Adipocyte (in vitro differentiated cells): ENCODE measurements around the gene FRMD4A.
A peak's percentile ranks its signal among the peaks of the same experiment; 100 is the strongest.

Experiments used
- DNase-seq: peaks from one replicate; pipeline ENCODE4 v3.0.0-alpha.2; 2015; ENCODE audit warnings: low read depth
- H3K27me3 ChIP-seq: replicated peaks from 2 replicates; pipeline ENCODE4 v1.7.0; 2013; ENCODE audit warnings: mild to moderate bottlenecking, low read length, moderate library complexity; ENCODE audit not compliant: control insufficient read depth, insufficient read depth
- H3K36me3 ChIP-seq: 2 replicates; pipeline ENCODE4 v1.7.0; 2013; ENCODE audit warnings: low read length, mild to moderate bottlenecking, moderate library complexity; ENCODE audit not compliant: control insufficient read depth, insufficient read depth, severe bottlenecking
- H3K4me1 ChIP-seq: 2 replicates; pipeline ENCODE4 v1.7.0; 2013; ENCODE audit warnings: mild to moderate bottlenecking, low read length, moderate library complexity; ENCODE audit not compliant: control insufficient read depth, insufficient read depth
- H3K4me3 ChIP-seq: 2 replicates; pipeline ENCODE4 v1.7.0; 2013; ENCODE audit warnings: mild to moderate bottlenecking, low read length, moderate library complexity
- H3K9ac ChIP-seq: 2 replicates; pipeline ENCODE4 v1.7.0; 2013; ENCODE audit warnings: mild to moderate bottlenecking, low read length, moderate library complexity
- H3K9me3 ChIP-seq: 2 replicates; pipeline ENCODE4 v1.7.0; 2013; ENCODE audit warnings: mild to moderate bottlenecking, low read length, moderate library complexity; ENCODE audit not compliant: control insufficient read depth

FRMD4A gene

DNA sequence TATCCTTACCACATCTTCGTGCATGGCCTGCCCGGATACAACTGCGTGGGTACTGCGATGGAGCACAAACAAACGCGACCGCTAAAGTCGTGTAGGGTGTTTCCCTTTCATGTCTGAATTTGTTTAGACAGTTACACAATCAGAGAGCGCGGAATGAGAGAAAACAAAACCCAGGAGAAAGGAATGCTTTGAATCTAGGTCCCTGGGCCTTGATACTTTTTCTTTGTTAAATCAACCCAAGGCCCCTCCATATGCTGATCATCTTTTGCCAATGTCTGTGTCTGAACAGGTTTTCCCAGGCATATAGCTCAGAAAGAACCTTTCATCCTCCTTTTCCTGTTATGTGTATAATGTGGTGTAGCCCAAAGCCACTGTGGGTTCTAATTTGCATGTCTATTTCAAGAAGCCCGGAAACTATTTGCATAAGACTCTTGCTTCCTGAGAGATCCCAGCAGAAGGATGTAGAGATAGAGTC lies 145.8 kb downstream of the FRMD4A start:
- H3K27me3 ChIP-seq: peaks cover 59% of the 10 kb centered on the region
- H3K4me1 ChIP-seq: no peaks in the 10 kb centered on the region
- H3K4me3 ChIP-seq: no peak overlapping the region
- H3K9me3 ChIP-seq: peaks cover 10% of the 10 kb centered on the region
- H3K9ac ChIP-seq: no peak overlapping the region
- H3K36me3 ChIP-seq: no peaks in the 10 kb centered on the region
- DNase-seq: no peak

DNA sequence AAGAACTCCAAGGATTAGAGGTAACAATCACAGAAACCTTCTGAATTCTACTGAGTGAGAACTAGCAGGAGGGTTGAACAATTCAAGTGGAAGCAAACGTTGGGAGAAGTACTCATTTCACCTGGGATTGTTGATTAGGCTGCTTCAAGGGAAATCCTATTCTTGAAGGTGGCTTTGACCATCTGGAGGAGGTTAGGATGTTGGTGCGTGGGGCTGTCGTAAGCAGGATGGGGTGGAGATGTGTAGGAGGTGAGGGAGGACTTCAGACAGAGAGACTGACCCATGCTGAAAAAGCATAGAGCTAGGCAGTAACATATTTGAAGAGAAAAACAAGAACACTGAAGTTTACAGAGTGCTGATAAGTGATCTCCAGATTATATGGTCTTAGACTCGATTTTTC lies 147.9 kb downstream of the FRMD4A start:
- H3K9ac ChIP-seq: no peak overlapping the region
- H3K4me1 ChIP-seq: no peaks in the 10 kb centered on the region
- H3K36me3 ChIP-seq: no peaks in the 10 kb centered on the region
- peaks cover 53% of the 10 kb centered on the region for H3K27me3 ChIP-seq
- no peak overlapping the region for H3K4me3 ChIP-seq
- no peak for DNase-seq
- peaks cover 10% of the 10 kb centered on the region for H3K9me3 ChIP-seq

DNA sequence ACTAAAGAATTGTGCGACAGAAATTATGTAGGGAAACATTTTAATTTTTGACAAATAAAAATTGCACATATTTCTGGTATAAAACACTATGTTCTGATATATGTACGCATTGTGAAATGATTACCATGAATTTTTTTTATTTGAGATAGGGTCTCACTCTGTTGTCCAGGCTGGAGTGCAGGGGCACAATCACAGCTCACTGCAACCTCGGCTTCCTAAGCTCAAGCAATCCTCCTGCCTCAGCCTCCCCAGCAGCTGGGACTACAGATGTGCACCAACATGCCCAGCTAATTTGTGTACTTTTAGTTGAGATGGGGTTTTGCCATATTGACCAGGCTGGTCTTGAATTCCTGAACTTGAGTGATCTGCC lies 149.2 kb downstream of the FRMD4A start:
- no peak for DNase-seq
- Histone ChIP-seq H3K36me3 (no peaks in the 10 kb centered on the region), H3K27me3 (peaks cover 50% of the 10 kb centered on the region), H3K4me3 (no peak overlapping the region), H3K9me3 (peaks cover 10% of the 10 kb centered on the region), H3K4me1 (no peaks in the 10 kb centered on the region), H3K9ac (no peak overlapping the region)

DNA sequence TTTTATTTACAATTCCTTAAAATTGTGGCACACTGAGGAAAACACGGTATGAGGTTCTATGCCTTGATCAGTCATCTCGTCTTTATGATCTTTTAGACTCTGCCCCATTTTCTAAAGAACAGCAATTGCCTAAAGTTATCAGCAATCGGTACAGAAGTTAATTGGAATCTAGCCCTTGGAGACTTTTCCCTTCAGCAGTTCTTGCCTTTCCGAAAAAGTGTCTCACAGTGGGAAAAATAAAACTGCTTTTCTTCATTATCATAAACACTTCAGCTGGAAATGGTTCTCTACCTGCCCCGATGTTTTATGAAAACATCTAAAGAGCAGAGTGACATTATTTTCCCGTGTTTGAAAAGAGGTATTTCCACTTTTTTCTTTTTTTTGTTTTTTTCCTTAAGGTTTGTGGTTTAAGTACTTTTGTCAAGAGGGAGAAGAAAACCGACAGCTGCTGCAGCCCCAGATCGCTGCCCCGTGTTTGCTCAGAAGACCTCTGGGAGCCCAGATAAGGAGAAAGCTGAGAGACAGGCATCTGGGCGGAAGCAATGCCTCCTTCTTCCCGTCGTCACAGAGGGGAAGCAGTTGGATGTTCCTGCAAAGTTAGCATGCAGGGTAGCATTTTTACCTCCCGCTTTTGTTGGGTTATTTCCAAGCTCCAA lies 149.7 kb downstream of the FRMD4A start:
- H3K4me1 ChIP-seq: no peaks in the 10 kb centered on the region

DNA sequence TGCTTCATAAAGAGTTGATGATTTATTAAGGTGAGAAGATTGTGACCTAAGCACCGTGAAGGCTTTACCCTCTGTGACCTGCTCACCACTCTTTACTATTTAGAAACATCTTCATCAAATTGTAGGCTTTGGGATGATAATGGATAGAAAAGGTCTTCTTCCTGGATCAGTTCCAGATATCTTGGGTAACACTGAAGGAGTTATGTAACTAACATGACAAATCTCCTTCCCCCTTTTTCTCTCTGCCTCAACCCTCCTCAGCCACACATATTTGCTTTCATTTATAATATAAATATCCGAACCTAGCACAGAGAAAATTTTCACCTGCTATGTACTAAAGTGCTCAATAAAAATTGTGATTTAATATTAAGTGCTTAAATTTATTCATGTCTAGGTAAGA lies 151.5 kb downstream of the FRMD4A start:
- Histone ChIP-seq H3K4me1 (peaks cover 2% of the 10 kb centered on the region), H3K4me3 (no peak overlapping the region), H3K27me3 (peaks cover 65% of the 10 kb centered on the region), H3K9me3 (peaks cover 10% of the 10 kb centered on the region), H3K9ac (no peak overlapping the region), H3K36me3 (no peaks in the 10 kb centered on the region)
- no peak for DNase-seq

More for the DNA sequence above, 149.7 kb downstream of the FRMD4A start:
- DNase-seq: no peak
- no peak overlapping the region for H3K9ac ChIP-seq
- H3K4me3 ChIP-seq: no peak overlapping the region
- no peaks in the 10 kb centered on the region for H3K36me3 ChIP-seq
- peaks cover 10% of the 10 kb centered on the region for H3K9me3 ChIP-seq
- peaks cover 47% of the 10 kb centered on the region for H3K27me3 ChIP-seq

DNA sequence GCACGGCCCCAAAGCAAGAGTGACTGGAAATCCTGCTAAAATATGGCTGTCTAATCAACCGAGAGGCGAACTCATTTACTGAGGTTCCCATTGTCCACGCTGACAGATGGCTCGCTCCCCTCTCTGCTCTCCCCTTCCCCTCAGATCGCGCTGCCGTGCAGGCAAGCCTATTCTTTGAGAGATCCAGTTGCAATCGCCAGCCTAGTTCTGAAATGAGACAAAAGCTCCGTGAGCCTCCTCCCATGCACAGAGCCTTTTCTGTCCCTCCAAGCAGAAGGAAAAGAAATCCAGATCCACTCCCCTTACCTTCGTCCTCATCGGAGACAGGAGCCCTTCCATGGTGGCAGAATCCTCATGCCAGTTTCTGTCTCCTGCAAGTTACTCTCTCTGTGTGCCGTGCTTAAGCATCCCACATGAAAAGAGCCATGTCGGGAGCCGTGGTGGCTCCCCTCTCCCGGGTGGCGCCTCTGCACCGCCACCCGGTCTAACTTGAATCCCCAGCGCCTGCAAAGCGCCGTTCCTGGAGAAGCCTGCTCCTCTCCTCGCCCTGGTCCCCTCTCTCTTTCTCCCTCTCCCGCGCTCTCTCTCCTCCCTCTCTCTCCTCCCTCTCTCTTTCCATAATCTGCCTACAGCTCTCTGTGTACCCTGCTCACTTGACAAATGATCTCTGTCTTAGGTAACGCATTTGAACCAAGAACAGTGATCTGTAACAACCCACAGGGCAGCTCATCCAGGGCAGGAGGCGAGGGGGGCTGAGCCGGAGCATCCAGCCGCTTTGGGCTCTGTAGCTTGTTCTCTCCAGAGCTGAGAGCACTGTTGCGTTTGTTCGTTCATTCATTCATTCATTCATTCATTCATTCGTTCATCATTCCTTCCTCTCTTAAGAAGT lies 156.8 kb downstream of the FRMD4A start:
- peak; percentile 53 for DNase-seq
- Histone ChIP-seq H3K36me3 (no peaks in the 10 kb centered on the region), H3K9me3 (no peaks in the 10 kb centered on the region), H3K9ac (no peak overlapping the region), H3K27me3 (peaks cover 85% of the 10 kb centered on the region), H3K4me3 (peak overlapping the region; percentile 73), H3K4me1 (peaks cover 8% of the 10 kb centered on the region)

DNA sequence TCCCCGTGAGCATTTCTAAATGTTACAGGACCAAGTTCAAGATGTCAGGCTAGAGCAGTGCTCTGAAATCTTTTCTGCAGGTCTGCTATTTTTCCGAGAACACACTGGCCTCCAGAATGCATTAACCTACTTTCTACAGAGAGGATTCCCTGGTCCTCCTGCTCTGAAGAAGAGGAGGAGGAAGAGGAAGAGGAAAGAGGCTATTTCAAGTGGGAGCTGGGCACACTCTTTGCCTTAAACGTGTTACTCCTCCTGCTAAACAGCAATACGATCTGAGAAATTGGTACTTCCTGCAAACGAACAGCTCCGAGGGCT lies 157.4 kb downstream of the FRMD4A start:
- peak overlapping the region; percentile 73 for H3K4me3 ChIP-seq
- DNase-seq: no peak
- peaks cover 85% of the 10 kb centered on the region for H3K27me3 ChIP-seq

DNA sequence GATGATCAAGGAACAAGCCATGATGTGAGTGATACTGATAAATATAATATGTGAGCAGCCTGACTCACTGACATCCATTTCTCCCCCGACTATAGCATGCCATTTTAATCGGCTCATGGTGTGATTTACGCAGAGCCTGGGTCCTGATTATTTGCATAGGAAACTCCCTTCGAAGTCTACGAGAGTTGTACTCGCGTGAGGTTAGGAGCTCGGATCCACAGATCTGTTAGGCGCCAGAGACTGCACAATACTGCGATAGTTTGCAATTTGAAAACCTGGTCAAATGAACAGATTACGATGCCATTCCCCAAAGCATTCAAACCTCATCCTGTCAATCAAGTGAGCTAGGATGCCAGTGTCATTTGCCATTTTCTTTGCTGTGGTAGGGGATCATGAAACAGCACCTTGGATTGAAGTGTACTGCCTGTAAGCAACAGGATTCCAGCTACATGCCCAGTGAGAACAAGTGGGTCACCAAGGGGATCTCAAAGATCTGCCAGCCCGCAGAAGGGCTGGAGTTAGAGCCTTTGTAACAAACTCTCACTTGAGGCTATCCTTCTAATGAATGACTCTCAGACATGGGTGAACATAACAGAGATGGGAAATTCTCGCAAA lies 158.3 kb downstream of the FRMD4A start:
- H3K27me3 ChIP-seq: peaks cover 91% of the 10 kb centered on the region
- DNase-seq: no peak

More for the DNA sequence above, 157.4 kb downstream of the FRMD4A start:
- peaks cover 8% of the 10 kb centered on the region for H3K4me1 ChIP-seq
- no peaks in the 10 kb centered on the region for H3K9me3 ChIP-seq
- no peak overlapping the region for H3K9ac ChIP-seq
- no peaks in the 10 kb centered on the region for H3K36me3 ChIP-seq

DNA sequence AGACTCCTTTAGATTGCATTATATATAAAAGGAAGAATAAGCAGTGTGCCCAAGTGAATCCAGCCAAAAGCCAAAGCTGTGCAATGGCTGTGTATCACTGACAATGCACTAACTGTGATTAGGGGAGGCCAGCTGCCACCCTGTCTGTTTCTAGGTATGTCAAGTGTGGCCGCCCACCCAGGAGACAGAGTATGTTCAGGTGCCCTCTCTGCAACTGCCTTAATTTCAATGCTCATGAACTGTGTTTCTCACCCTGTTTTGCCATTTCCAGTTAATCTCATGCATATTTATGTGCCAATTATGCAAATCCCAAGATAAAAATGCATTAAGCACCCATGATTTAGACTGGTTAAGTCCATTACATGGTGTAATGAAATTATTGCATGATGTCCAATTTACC lies 159.4 kb downstream of the FRMD4A start:
- H3K9ac ChIP-seq: no peak overlapping the region
- peaks cover 8% of the 10 kb centered on the region for H3K4me1 ChIP-seq
- no peak overlapping the region for H3K4me3 ChIP-seq
- DNase-seq: no peak
- H3K9me3 ChIP-seq: no peaks in the 10 kb centered on the region
- H3K36me3 ChIP-seq: no peaks in the 10 kb centered on the region
- peaks cover 94% of the 10 kb centered on the region for H3K27me3 ChIP-seq

More for the DNA sequence above, 158.3 kb downstream of the FRMD4A start:
- H3K4me3 ChIP-seq: no peak overlapping the region
- no peaks in the 10 kb centered on the region for H3K36me3 ChIP-seq
- H3K9ac ChIP-seq: no peak overlapping the region
- H3K4me1 ChIP-seq: peaks cover 8% of the 10 kb centered on the region
- H3K9me3 ChIP-seq: no peaks in the 10 kb centered on the region

DNA sequence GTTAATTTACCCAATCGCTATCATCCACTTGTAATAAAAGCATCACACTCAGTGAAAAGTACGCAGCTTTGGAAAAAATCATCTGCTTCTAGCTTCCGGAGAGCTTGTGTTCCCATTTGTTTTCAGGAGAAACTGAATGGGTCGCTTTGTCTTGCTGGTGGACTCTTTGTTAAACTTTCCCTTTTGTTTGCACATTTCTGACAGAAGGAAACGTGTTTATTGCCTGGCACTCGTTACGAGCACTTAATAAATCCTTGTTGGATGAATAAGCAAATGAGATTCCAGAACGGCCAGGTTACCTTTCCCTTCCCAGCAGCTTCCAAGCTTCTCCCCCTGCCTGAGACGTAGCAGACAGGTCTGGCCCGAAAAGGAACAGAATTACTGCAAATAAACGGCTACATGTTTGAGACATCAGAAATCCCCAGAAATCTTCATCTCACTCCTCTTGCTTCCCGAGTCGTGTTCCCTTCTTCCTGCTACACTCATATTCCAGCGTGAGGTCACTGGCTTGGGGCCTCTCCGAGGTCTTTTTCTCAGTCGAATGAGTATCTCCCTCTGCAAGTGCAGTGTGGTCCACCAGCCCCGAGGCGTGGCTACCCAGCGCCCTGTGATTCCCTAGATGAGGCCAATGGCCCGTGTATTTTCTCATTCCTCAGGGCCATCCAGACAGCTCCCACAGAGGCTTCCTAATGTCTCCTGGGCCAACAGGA lies 167.2 kb downstream of the FRMD4A start:
- H3K9me3 ChIP-seq: no peaks in the 10 kb centered on the region
- no peak overlapping the region for H3K4me3 ChIP-seq
- H3K27me3 ChIP-seq: peaks cover 53% of the 10 kb centered on the region
- H3K9ac ChIP-seq: no peak overlapping the region
- H3K36me3 ChIP-seq: no peaks in the 10 kb centered on the region
- H3K4me1 ChIP-seq: no peaks in the 10 kb centered on the region
- DNase-seq: no peak
